ENCODE data around the gene CCDC30. TPM values are rescaled to one million over a fixed set of nuclear protein-coding genes. Genes with fewer than 3 reads are reported as not detected.

CCDC30 gene
- total RNA-seq, 1 donor from 2014 or later, result 0.79 TPM

- Histone ChIP-seq H3K27me3 (ENCODE audit: control insufficient read depth, insufficient read depth, low read length) (no peaks in the 10 kb centered on the region), H3K4me3 (ENCODE audit: low read depth, low read length) (no peak overlapping the region), H3K36me3 (ENCODE audit: control insufficient read depth, insufficient read depth, low read length) (no peaks in the 10 kb centered on the region)
- DNase-seq (ENCODE audit: low read depth), result no peak
- TF ChIP-seq CTCF (IDR thresholded peaks at IDR 0.05; ENCODE audit: insufficient read depth, low read length, severe bottlenecking), result no peak
- no peak for FAIRE-seq
Measured at GRCh38 chr1:42523171-42523570, 60.1 kb downstream of the CCDC30 start.

- Histone ChIP-seq H3K27me3 (ENCODE audit: control insufficient read depth, insufficient read depth, low read length) (no peaks in the 10 kb centered on the region), H3K36me3 (ENCODE audit: control insufficient read depth, insufficient read depth, low read length) (no peaks in the 10 kb centered on the region), H3K4me3 (ENCODE audit: low read depth, low read length) (no peak overlapping the region)
- DNase-seq (ENCODE audit: low read depth) (no peak), FAIRE-seq (no peak)
- no peak for TF ChIP-seq CTCF (IDR thresholded peaks at IDR 0.05; ENCODE audit: insufficient read depth, low read length, severe bottlenecking)
Measured at GRCh38 chr1:42524330-42524729, 61.2 kb downstream of the CCDC30 start.

GRCh38 chr1:42529724-42530181 is 66.7 kb downstream of the CCDC30 start:
- FAIRE-seq (peak; percentile 94), DNase-seq (ENCODE audit: low read depth) (peak; percentile 98)
- no peak overlapping the region for H3K4me3 ChIP-seq (ENCODE audit: low read depth, low read length)
- H3K27me3 ChIP-seq (ENCODE audit: control insufficient read depth, insufficient read depth, low read length), result no peaks in the 10 kb centered on the region
- TF ChIP-seq CTCF (IDR thresholded peaks at IDR 0.05; ENCODE audit: insufficient read depth, low read length, severe bottlenecking), result no peak
- H3K36me3 ChIP-seq (ENCODE audit: control insufficient read depth, insufficient read depth, low read length), result no peaks in the 10 kb centered on the region

GRCh38 chr1:42531043-42531442 is 68.0 kb downstream of the CCDC30 start:
- no peaks in the 10 kb centered on the region for H3K36me3 ChIP-seq (ENCODE audit: control insufficient read depth, insufficient read depth, low read length)
- H3K27me3 ChIP-seq (ENCODE audit: control insufficient read depth, insufficient read depth, low read length), result no peaks in the 10 kb centered on the region
- DNase-seq (ENCODE audit: low read depth) (no peak), FAIRE-seq (no peak)
- no peak overlapping the region for H3K4me3 ChIP-seq (ENCODE audit: low read depth, low read length)
- TF ChIP-seq CTCF (IDR thresholded peaks at IDR 0.05; ENCODE audit: insufficient read depth, low read length, severe bottlenecking), result no peak

GRCh38 chr1:42533101-42533863 is 70.2 kb downstream of the CCDC30 start:
- no peak for FAIRE-seq
- peak; percentile 56 for DNase-seq (ENCODE audit: low read depth)
- Histone ChIP-seq H3K36me3 (ENCODE audit: control insufficient read depth, insufficient read depth, low read length) (no peaks in the 10 kb centered on the region), H3K27me3 (ENCODE audit: control insufficient read depth, insufficient read depth, low read length) (no peaks in the 10 kb centered on the region), H3K4me3 (ENCODE audit: low read depth, low read length) (no peak overlapping the region)
- TF ChIP-seq CTCF (IDR thresholded peaks at IDR 0.05; ENCODE audit: insufficient read depth, low read length, severe bottlenecking), result no peak

GRCh38 chr1:42541104-42541503 is 78.0 kb downstream of the CCDC30 start:
- Histone ChIP-seq H3K4me3 (ENCODE audit: low read depth, low read length) (no peak overlapping the region), H3K27me3 (ENCODE audit: control insufficient read depth, insufficient read depth, low read length) (no peaks in the 10 kb centered on the region), H3K36me3 (ENCODE audit: control insufficient read depth, insufficient read depth, low read length) (no peaks in the 10 kb centered on the region)
- DNase-seq (ENCODE audit: low read depth), result no peak
- peak; percentile 40 for FAIRE-seq
- TF ChIP-seq CTCF (IDR thresholded peaks at IDR 0.05; ENCODE audit: insufficient read depth, low read length, severe bottlenecking), result no peak
